Ishikawa (cell line): ENCODE results near the gene MIAT.

ENCODE experiments used
- CEBPB ChIP-seq: IDR thresholded peaks from 2 replicates; pipeline ENCODE4 v1.6.1; 2012
- CREB1 ChIP-seq: IDR thresholded peaks from 2 replicates; pipeline ENCODE4 v1.6.1; 2012; ENCODE audit warnings: low read depth
- EGR1 ChIP-seq: IDR thresholded peaks from 2 replicates; pipeline ENCODE4 v1.6.1; 2012
- EP300 ChIP-seq: IDR thresholded peaks from 2 replicates; pipeline ENCODE4 v1.6.1; 2012; ENCODE audit warnings: borderline replicate concordance
- FOXM1 ChIP-seq: IDR thresholded peaks from 2 replicates; pipeline ENCODE4 v1.6.1; 2012; ENCODE audit warnings: low read depth, borderline replicate concordance
- NFIC ChIP-seq: IDR thresholded peaks from 2 replicates; pipeline ENCODE4 v1.6.1; 2012
- RAD21 ChIP-seq: IDR thresholded peaks from 2 replicates; pipeline ENCODE4 v1.6.1; 2012; ENCODE audit warnings: low read depth
- TAF1 ChIP-seq: IDR thresholded peaks from 2 replicates; pipeline ENCODE4 v1.6.1; 2012; ENCODE audit warnings: low read depth, mild to moderate bottlenecking
- TCF12 ChIP-seq: IDR thresholded peaks from 2 replicates; pipeline ENCODE4 v1.6.1; 2012; ENCODE audit warnings: low read depth
- TEAD4 ChIP-seq: IDR thresholded peaks from 2 replicates; pipeline ENCODE4 v1.6.1; 2012
- USF1 ChIP-seq: IDR thresholded peaks from 2 replicates; pipeline ENCODE4 v1.6.1; 2012
- YY1 ChIP-seq: IDR thresholded peaks from 2 replicates; pipeline ENCODE4 v1.6.1; 2012; ENCODE audit warnings: low read depth
- ZBTB7A ChIP-seq: IDR thresholded peaks from 2 replicates; pipeline ENCODE4 v1.6.1; 2012; ENCODE audit warnings: low read depth
- TF ChIP-seq, protein P1 (sequence below): IDR thresholded peaks from 2 replicates; pipeline ENCODE4 v1.6.1; 2012; ENCODE audit warnings: low read depth, mild to moderate bottlenecking
- TF ChIP-seq, protein P2 (sequence below): IDR thresholded peaks from 2 replicates; pipeline ENCODE4 v1.6.1; 2012

The MIAT gene

GRCh38 chr22:26648528-26649388 is 8.6 kb upstream of the MIAT start:
- TF ChIP-seq TAF1, result no peak
- TF ChIP-seq USF1, result no peak
- no peak for TF ChIP-seq ZBTB7A
- no peak for TF ChIP-seq EGR1
- TF ChIP-seq FOXM1, result no peak
- TF ChIP-seq CEBPB, result no peak
- TF ChIP-seq NFIC, result no peak
- TF ChIP-seq CREB1, result no peak
- TF ChIP-seq, protein P1, sequence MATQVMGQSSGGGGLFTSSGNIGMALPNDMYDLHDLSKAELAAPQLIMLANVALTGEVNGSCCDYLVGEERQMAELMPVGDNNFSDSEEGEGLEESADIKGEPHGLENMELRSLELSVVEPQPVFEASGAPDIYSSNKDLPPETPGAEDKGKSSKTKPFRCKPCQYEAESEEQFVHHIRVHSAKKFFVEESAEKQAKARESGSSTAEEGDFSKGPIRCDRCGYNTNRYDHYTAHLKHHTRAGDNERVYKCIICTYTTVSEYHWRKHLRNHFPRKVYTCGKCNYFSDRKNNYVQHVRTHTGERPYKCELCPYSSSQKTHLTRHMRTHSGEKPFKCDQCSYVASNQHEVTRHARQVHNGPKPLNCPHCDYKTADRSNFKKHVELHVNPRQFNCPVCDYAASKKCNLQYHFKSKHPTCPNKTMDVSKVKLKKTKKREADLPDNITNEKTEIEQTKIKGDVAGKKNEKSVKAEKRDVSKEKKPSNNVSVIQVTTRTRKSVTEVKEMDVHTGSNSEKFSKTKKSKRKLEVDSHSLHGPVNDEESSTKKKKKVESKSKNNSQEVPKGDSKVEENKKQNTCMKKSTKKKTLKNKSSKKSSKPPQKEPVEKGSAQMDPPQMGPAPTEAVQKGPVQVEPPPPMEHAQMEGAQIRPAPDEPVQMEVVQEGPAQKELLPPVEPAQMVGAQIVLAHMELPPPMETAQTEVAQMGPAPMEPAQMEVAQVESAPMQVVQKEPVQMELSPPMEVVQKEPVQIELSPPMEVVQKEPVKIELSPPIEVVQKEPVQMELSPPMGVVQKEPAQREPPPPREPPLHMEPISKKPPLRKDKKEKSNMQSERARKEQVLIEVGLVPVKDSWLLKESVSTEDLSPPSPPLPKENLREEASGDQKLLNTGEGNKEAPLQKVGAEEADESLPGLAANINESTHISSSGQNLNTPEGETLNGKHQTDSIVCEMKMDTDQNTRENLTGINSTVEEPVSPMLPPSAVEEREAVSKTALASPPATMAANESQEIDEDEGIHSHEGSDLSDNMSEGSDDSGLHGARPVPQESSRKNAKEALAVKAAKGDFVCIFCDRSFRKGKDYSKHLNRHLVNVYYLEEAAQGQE, result no peak
- no peak for TF ChIP-seq TEAD4
- TF ChIP-seq YY1, result no peak
- TF ChIP-seq, protein P2, sequence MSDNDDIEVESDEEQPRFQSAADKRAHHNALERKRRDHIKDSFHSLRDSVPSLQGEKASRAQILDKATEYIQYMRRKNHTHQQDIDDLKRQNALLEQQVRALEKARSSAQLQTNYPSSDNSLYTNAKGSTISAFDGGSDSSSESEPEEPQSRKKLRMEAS, result no peak
- TF ChIP-seq TCF12, result no peak
- no peak for TF ChIP-seq RAD21

DNA sequence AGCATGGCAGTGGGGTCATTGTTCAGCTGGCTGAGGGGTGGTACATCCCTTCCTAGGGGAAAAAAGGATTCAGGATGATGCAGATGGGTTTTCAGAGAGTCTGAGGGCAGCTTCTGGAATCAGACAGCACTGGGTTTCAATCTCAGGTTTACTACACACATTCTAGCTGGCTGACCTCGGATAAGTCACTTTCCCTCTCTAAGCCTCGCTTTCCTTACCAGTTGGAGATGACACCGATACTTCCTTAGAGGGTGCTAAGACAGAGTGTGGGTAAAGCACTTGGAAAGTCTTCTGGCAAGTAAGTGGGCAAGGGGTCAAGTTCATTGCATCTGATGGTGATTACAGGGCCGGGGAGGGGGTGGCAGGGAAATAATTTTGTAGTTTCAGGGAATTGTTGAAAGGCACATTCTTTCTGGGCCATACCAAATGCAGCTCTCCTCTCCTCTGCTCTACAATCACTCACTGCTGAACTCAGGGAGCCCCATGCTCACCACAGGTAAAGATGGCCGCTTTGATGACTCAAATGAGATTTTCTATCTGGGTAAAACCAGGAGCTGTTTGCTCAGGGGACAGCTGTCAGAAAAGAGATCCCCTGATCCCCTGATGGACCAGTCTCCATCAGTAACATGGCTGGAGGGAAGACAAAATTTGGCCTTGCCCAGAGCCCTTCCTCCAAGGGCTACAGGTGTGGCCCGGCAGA is 6.5 kb upstream of the MIAT start:
- no peak for TF ChIP-seq EP300
- TF ChIP-seq EGR1, result no peak
- TF ChIP-seq TAF1, result no peak
- TF ChIP-seq RAD21, result no peak
- TF ChIP-seq, protein P2, result no peak
- TF ChIP-seq FOXM1, result no peak
- no peak for TF ChIP-seq YY1
- TF ChIP-seq CREB1, result no peak
- no peak for TF ChIP-seq USF1
- TF ChIP-seq CEBPB, result no peak
- no peak for TF ChIP-seq ZBTB7A
- TF ChIP-seq TCF12, result no peak
- TF ChIP-seq, protein P1, result no peak
- TF ChIP-seq TEAD4, result no peak
- no peak for TF ChIP-seq NFIC

DNA sequence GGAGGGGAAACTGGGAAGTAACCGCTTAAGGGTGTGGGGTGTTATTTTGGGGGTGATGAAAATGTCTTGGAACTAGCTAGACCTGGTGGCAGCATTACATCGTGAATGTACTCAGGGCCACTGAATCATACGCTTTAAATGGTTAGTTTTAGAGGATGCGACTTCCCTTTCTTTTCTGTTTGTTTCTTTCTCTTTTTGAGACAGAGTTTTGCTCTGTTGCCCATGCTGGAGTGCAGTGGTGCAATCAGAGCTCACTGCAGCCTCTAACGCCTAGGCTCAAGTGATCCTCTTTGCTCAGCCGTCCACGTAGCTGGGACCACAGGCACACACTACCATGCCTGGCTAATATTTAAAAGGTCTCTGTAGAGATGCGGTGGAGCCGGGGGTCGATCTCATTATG is 5.6 kb upstream of the MIAT start:
- TF ChIP-seq TAF1 (no peak), YY1 (no peak), ZBTB7A (no peak), TEAD4 (no peak), NFIC (no peak), USF1 (no peak), FOXM1 (no peak), TCF12 (no peak), EGR1 (no peak), CREB1 (no peak), RAD21 (no peak), EP300 (no peak), CEBPB (no peak)
- TF ChIP-seq, protein P2, result no peak
- TF ChIP-seq, protein P1, result no peak
